ENCODE measurements around the gene ABHD1.

ABHD1 gene

DNA sequence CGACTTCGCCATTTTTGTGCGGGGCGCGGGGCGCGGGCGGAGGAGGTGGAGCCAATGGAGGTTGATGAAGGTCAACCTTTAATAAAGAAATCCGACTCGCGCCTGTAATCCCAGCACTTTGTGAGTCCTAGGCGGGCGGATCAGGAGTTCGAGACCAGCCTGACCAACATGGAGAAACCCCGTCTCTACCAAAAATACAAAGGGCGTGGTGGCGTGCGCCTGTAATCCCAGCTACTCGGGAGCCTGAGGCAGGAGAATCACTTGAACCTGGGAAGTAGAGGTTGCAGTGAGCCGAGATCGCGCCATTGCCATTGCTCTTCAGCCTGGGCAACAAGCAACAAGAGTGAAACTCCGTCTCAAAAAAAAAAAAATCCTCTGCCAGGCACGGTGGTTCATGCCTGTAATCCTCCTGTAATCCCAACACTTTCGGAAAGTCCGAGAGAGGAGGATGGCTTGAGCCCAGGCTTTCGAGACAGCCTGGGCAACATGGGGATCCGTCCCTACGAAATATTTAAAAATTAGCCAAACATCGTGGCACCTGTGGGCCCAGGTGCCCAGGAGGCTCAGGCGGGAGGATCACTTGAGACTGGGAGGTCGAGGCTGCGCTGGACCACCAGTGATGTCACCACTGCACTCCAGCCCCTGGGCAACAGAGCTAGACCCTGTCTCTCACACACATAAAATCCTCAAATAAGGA lies 11.3 kb downstream of the ABHD1 start:
- DNase-seq (ENCODE audit: low read depth in 4 of 4, low spot score in 1 of 4), result no peak

DNA sequence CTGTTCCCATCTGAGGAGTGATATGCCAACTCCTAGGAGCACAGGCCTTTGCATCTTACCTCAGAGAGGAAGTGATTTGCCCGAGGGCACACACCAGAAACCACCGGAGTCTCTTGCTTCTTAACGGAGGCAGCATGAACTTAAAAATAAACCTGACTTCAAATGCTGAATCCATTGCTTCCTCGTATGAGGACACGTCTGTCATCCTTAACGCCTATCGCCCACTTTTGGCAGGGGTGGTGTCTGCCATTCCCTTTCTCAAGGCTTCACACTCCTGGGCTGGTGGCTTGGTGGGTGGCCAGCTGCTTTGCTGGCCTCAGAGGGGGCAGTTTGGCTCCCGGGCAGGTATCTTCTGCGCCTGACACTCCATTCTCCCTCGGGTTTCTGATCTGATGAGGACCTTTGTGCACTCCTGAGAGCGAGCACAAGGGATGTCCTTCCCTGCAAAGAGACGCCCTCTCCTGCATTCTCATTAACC lies 11.9 kb downstream of the ABHD1 start:
- DNase-seq (ENCODE audit: low read depth in 4 of 4, low spot score in 1 of 4), result no peak

DNA sequence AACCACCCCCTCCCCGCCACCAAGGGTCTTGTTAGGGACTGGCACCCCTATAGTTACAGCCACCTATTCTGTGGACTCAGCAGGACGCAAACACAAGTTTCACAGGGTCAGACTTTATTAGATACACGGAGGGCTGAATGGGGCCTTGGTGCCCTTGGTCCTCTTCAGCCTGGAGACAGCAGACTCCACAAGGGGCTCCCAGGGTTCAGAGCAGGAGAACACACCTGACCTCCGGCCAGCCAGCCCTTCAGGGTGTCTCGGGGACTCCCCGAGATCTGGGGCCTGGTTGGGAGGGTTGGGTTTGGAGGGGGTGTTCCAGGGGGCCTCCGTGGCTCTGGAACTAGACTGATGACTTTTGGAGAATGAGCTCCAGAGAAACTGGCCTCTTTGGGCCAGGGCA lies 13.1 kb downstream of the ABHD1 start:
- DNase-seq (ENCODE audit: low read depth in 4 of 4, low spot score in 1 of 4), result no peak

DNA sequence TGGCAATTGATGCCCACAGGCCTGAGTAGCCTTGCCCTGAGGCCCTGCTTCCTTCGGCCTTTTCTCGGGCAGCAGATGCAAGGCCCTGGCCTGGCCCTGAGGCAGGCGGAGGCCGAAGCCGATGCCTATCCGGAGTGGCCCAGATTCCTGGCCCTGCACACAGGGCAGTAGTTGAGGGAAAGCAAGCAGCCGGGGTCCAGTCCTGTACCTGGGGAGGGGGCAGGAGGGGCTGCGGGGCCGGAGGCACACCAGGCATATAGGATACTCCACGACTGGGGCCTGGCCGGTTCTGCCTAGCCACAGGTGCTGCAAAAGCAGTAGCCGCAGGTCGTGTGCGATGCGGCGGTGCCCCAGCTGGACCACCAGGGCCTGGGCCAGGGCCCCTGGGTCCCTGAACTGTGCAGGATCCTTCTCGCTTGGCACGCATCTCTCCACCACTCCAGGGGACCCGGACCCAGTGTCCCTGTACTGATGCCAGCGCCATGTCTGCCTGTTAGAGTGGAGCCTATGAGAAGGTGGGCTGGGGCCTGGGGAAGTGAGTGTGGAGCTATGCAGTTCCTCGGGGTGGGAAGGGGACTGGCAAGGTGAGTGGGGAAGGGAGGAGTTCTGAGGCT lies 13.8 kb downstream of the ABHD1 start:
- DNase-seq (ENCODE audit: low read depth in 4 of 4, low spot score in 1 of 4), result no peak

DNA sequence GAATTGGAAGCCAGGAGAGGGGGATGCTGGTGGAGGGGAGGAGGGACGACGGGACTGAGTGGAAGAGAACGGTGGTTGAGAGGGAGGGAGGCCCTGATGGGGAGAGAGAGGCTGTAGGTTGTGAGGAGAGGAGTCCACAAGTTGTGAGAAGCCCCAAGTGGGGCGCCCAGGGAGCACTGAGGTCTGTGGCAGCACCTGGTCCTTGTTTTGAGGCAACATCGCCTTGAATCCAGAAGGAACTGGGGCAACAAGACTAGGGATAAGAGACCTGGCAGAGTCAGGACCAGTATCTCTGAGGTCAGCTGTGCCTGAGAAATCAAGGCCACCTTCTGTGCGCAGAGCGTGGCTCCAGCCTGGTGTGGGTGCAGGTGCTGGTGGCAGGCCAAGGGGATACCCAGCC lies 14.5 kb downstream of the ABHD1 start:
- DNase-seq (ENCODE audit: low read depth in 4 of 4, low spot score in 1 of 4), result no peak

DNA sequence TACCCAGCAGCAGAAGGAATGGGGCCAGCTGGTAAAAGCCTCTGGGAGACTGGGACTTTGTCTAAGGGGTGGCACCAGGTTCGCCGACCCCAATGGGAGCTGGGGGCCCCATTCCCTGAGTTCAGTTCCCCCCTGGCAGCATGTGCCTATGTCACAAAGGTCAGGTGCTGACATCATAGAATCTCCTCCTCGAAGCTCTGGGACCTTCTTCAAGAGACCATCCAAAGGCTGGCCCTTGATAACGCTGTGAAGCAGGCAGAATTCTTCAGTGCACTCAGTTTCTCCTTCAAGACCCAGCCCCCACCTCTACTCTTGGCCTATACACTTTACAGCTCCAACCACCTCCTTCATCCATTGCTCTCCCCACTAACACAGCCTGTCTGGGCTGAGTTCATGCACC lies 15.7 kb downstream of the ABHD1 start, which contains the start of gene PRR30:
Gene PRR30 (minus strand): TSS at position 101 of the 400 bp plus-strand sequence. CDS start 1,081 bp downstream, outside the sequence.
- no peak for DNase-seq (ENCODE audit: low read depth in 4 of 4, low spot score in 1 of 4)

DNA sequence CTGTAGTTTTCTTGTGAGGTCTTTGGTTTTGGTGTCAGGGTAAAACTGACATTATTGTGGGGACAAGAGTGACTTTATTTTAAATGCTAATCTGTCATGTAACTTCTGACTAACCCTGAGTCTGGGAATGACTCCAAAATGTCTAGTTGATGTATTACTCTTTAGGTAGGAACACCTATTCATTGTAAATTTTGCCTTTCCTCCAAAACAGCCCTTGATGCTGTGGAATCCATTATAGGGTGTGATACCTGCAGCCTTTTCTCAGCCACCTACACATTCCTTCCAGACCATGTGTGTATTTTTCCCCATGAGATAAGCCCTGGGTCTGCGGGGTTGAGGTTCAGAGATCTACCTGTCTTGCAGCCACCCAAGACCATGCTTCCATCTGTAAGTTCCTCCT lies 19.7 kb downstream of the ABHD1 start:
- DNase-seq (ENCODE audit: low read depth in 4 of 4, low spot score in 1 of 4), result no peak

DNA sequence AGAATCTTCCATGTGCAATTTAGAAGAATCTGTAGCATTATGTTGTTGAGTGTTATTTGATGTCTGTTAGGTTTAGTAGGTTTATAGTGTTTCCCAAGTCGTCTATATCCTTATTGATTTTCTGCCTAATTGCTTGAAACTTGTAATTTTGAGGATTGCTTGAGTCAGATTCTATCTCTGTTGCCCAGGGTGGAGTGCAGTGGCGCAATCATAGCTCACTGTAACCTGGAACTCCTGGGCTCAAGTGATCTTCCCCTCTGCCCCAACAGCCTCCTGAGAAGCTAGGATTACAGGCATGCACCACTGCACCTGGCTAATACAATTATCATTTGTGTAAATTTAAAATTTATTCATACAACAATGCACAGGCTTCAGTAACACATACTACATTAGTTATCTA lies 22.1 kb downstream of the ABHD1 start:
- no peak for DNase-seq (ENCODE audit: low read depth in 4 of 4, low spot score in 1 of 4)

DNA sequence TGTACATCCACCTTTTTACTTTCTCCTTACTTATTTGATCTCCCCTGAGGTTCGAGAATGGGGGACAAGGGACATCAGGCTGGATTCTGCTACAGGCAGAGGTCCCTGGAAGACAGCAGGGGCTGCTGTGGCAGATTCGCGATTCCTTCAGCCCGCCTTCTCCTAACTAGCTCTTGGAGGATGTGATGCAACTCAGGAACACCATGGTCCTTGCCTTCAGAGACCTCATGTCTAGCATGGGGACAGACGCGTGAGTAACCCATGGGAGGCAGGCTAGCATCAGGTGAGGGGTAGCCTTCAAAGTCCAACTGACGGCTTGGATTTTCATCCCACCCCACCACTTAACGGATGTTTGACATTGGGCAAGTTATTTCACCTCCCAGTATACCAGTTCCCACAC lies 24.3 kb downstream of the ABHD1 start:
- no peak for DNase-seq (ENCODE audit: low read depth in 4 of 4, low spot score in 1 of 4)

DNA sequence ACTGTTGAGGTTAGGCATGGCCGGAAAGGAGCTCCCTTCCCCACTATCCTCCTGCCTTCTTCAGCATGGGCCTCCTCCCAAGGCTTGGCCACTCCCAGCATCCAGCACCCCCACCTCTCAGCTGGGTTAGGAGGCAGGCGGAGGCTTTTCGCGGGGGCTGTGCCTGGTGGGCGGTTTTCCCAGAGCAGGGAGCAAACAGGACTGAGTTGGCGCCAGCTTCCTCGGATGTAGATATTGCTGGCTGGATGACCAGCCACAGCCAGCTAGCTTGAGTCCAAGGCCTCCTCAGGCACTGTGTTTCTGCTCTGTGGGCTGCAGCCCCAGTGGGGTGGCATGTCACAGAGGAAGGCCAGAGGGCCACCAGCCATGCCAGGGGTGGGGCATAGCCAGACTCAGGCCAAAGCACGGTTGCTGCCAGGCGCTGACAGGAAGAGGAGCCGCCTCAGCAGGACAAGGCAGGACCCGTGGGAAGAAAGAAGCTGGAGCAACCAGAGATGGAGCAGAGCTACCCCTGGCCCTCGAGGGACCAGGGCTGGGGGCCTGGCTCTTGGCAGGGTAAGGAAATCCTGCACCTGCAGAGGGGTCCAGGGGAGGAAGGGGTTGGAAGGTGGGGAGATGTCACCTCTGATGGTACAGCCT lies 25.3 kb downstream of the ABHD1 start, which contains the start of gene TCF23:
Gene TCF23 (plus strand): TSS at position 204 of the 639 bp plus-strand sequence. CDS start 130 bp downstream, at position 334.
- no peak for DNase-seq (ENCODE audit: low read depth in 4 of 4, low spot score in 1 of 4)

DNA sequence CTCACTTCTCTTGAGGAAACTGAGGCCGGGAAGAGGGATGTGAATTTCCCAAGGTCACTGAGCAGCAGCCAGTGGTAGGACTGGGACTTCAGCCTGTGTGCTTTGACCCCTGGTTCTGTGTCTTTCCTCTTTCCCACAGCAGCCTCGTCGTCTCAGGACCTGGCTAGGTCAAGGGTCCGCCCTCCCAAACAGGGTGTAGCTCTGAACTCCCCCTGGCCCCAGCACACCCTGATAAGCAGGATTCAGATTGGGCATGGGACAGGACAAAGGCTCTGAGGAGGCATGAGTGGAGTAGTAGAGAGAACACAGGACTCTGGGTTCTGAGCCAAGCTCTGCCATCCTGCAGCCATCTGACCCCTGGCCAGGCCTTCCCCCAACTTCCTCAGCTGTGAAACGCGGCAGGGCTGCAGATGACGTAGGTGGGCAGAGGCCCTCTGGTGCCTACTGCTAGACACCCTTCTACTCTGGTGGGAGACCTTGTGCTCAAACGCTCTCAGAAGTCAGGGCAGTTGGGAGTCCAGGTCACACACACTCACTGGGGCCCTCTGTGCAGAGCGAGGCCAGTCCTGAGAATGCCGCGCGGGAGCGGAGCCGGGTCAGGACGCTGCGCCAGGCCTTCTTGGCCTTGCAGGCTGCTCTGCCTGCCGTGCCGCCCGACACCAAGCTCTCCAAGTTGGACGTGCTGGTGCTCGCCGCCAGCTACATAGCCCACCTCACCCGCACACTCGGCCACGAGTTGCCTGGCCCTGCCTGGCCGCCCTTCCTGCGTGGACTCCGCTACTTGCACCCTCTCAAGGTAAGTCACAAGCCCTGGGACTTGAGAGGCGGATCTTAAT lies 26.2 kb downstream of the ABHD1 start:
- no peak for DNase-seq (ENCODE audit: low read depth in 4 of 4, low spot score in 1 of 4)

DNA sequence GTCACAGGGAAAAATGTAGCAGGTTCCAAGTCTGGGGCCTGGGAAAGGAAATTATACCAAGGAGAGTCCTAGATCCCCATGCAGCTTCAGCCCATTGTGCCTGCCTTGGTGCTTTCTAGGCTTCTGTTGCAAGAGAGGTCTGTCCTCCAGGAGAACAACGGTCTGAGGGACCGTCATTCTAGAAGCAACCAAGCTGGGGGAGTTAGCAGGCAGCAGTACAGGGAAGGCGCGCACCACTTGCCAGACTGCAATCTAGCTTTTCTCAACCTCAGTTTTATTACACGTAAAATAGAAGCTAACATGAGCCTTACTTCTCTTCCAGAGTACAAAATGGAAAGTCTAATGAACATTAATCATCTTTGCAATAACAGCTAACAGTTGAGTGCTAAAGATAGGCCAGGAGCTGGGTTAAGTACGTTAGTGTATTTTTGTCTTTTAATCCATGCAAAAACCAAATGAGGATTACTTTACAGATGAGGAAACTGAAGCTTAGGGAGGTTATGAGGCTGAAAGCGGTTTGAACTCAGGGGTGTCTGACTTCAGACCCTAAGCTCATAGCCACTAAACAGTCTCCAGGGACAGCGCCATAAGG lies 27.1 kb downstream of the ABHD1 start:
- no peak for DNase-seq (ENCODE audit: low read depth in 4 of 4, low spot score in 1 of 4)

DNA sequence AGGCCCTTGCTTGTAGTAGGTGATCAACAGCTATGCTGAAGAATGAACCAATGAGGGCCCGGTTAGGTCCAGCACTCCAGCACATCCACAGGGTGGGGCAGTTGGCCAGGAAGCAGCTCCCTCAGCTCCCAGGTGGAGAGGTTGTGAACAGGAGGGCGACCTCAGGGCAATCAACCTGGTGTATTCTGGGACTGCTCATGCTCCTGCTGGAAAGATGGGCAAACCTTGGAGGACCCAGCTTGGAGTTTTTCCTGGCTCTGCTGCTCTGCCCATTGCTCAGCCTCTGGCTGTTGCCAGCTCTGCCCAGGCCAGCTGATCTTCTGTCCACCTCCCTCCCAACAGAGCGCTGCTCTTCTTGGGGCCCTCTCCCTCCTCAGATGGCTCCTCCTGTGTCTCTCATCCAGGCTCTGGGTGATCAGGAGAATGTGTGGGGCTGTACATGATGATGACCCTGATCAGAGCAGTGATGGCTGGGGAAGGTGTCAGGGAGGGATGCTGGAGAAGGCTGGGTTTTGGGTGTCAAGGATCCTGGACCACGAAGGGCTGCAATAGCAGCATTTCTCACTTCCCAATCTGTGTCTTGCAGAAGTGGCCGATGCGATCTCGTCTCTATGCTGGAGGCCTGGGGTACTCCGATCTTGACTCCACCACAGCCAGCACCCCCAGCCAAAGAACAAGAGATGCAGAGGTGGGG lies 28.6 kb downstream of the ABHD1 start:
- DNase-seq (ENCODE audit: low read depth in 4 of 4, low spot score in 1 of 4), result no peak

DNA sequence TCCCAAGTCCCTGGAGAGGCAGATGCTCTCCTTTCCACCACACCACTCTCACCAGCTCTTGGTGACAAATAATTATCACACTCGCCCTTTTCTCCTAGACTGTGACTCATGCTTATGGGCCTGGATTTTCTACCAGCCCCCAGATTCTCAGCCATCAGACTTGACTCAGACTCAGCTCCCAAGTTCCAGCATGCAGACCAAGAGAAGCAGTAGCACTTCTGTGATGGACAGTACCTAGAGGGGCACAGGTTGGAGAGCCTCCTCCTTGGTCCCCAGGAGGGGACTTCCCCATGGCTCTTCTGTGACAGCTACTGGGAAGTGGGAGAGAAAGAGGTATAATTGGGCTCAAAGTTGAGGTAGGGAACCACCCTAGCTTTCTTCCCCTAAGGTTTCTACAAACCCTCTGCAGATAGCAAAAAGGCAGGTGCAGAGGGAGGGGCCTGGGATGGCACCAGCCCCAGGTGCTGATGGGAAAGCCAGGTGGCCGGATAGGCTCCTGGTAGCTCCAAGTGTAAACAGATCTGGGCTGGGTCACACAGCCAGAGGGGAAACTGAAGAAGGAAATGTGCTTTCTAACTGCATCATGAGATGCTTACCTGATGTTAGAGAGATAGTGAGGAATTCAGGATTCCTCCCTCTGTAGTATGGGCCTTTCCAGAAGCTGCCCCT lies 29.3 kb downstream of the ABHD1 start:
- no peak for DNase-seq (ENCODE audit: low read depth in 4 of 4, low spot score in 1 of 4)

DNA sequence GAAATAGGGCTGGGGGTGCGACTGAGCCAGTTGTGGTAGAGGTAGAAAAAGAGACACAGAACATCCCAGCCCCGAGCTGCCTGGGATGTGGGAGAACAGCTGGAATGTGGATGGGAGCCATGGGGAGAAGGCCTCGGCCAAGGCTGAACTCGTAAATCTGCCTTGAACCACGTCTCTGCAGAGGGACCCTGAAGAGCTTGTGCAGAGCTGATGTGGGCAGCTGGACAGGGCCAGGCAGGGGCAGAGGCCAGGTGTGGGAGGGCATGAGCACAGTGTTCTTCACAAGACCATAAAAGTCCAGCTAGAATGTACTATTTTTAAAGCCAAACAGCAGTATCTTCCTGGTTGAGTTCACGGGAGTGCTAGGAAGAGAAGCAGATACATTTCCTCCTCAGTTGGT lies 30.9 kb downstream of the ABHD1 start:
- DNase-seq (ENCODE audit: low read depth in 4 of 4, low spot score in 1 of 4), result no peak

DNA sequence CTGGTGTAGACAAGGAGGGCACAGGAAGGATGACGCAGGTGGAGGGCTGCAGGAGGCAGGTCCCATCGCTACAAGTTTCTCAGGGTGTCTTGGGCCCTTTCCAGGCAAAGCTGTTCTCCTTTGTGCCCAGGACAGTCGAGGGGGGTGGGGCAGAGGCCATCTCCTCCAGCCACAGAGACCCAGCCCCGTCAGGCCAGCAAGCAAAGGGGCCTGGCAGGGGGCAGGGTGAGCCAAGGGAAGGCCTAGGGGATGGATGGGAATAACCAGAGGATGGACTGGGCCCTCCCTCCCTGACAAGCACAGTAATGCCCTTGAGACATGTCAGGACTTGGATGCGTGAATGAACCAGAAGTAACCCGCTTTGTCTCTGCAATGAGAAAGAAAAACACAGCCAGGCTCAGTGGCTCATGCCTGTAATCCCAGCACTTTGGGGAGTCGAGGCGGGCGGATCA lies 31.5 kb downstream of the ABHD1 start:
- no peak for DNase-seq (ENCODE audit: low read depth in 4 of 4, low spot score in 1 of 4)

DNA sequence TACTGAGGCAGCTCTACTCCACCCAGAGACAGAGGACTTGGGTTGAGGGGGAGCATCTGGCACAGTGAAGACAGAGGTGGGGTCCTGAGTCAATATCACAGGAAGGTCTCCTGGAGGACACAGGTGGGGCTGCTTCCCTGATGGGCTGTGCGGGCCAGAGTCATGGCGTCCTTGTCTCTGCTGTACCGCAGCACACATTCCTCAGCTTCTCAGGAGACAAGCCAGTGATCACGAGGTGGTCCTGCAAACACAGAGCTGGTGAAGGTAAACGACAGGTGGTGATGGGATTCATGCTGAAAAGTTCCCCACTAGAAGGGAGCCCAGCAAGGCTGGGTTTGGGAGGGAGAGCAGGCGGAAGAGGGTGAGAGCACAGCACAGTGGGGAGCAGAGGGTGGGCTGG lies 34.9 kb downstream of the ABHD1 start:
- no peak for DNase-seq (ENCODE audit: low read depth in 4 of 4, low spot score in 1 of 4)

DNA sequence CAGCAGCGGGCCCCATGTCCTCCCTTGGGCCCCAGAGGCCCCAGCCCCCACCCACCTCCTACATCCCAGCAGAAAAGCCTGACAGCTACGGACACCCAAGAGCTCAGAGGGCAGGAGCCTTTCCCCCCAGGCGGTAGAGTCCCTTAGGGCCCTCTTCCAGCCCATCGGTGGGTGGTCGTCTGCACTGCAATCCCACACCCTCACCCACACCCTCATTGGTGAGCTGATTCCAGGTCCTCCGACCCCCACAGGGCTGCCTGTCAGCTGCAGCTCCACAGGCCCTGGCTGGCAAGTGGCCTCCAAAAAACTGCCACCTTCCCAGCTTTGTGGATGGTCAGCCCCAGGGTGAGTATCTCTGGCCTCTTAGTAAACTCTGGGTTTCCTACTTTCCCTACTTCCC lies 35.7 kb downstream of the ABHD1 start:
- no peak for DNase-seq (ENCODE audit: low read depth in 4 of 4, low spot score in 1 of 4)

DNA sequence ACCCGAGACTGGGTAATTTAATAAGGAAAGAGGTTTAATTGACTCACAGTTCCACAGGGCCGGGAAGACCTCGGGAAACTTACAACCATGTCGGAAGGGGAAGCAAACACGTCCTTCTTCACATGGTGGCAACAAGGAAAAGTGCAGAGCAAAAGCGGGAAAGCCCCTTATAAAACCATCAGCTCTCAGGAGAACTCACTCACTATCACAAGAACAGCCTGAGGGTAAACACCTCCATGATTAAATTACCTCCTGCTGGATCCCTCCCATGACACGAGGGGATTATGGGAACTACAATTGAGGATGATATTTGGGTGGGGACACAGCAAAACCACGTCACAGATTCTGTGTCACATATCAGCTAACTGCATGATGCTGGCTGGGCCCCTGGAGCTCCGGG lies 36.6 kb downstream of the ABHD1 start:
- DNase-seq (ENCODE audit: low read depth in 4 of 4, low spot score in 1 of 4), result no peak

Measured in stimulated activated CD4-positive, alpha-beta T cell treated with anti-CD3 and anti-CD28 coated beads, Interleukin-1b, Interleukin-23, amount 100 ng/mL, for 24 hours (primary cell).